Mesendoderm (in vitro differentiated cells): ENCODE results near the gene BCL6. TPM values are rescaled to one million over a fixed set of nuclear protein-coding genes. Genes with fewer than 3 reads are reported as not detected.

Experiments used
- DNase-seq: peaks from one replicate; pipeline ENCODE4 v3.0.0; 2013
- H2AK5ac ChIP-seq: 2 replicates; pipeline ENCODE4 v1.6.1; 2013; ENCODE audit warnings: low read length, inconsistent platforms
- H2BK120ac ChIP-seq: 2 replicates; pipeline ENCODE4 v1.6.1; 2013; ENCODE audit warnings: low read depth, mild to moderate bottlenecking, low read length, moderate library complexity, mixed read lengths
- H2BK15ac ChIP-seq: replicated peaks from 2 replicates; pipeline ENCODE4 v1.6.1; 2013; ENCODE audit warnings: low read depth, mild to moderate bottlenecking, moderate library complexity
- H2BK5ac ChIP-seq: 2 replicates; pipeline ENCODE4 v1.6.1; 2013; ENCODE audit warnings: low read length, inconsistent platforms
- H3K18ac ChIP-seq: 2 replicates; pipeline ENCODE4 v1.6.1; 2013; ENCODE audit warnings: mild to moderate bottlenecking, low read length, mixed read lengths
- H3K23ac ChIP-seq: one replicate; pipeline ENCODE4 v1.6.1; 2013; ENCODE audit warnings: low read length
- H3K27ac ChIP-seq: 2 replicates; pipeline ENCODE4 v1.5.1; 2013; ENCODE audit warnings: low read depth, mild to moderate bottlenecking, inconsistent platforms, low read length, moderate library complexity
- H3K27me3 ChIP-seq: 2 replicates; pipeline ENCODE4 v1.6.1; 2013; ENCODE audit warnings: low read length, control low read depth, mild to moderate bottlenecking, inconsistent platforms; ENCODE audit not compliant: insufficient read depth, poor library complexity
- H3K36me3 ChIP-seq: 2 replicates; pipeline ENCODE4 v1.6.1; 2013; ENCODE audit warnings: low read length, inconsistent platforms; ENCODE audit not compliant: control insufficient read depth, insufficient read depth
- H3K4ac ChIP-seq: one replicate; pipeline ENCODE4 v1.6.1; 2013; ENCODE audit warnings: low read depth, mild to moderate bottlenecking, low read length, moderate library complexity
- H3K4me1 ChIP-seq: 2 replicates; pipeline ENCODE4 v1.6.1; 2013; ENCODE audit warnings: low read depth, low read length, inconsistent platforms; ENCODE audit not compliant: control insufficient read depth
- H3K4me2 ChIP-seq: 2 replicates; pipeline ENCODE4 v1.6.1; 2013; ENCODE audit warnings: low read length
- H3K4me3 ChIP-seq: 2 replicates; pipeline ENCODE4 v1.5.1; 2013; ENCODE audit warnings: mild to moderate bottlenecking, low read length
- H3K56ac ChIP-seq: one replicate; pipeline ENCODE4 v1.6.1; 2013; ENCODE audit warnings: low read length
- H3K79me1 ChIP-seq: 2 replicates; pipeline ENCODE4 v1.6.1; 2013; ENCODE audit warnings: low read length, inconsistent platforms
- H3K79me2 ChIP-seq: 2 replicates; pipeline ENCODE4 v1.6.1; 2013; ENCODE audit warnings: mild to moderate bottlenecking, low read length; ENCODE audit not compliant: control insufficient read depth, insufficient read depth
- H3K9ac ChIP-seq: 2 replicates; pipeline ENCODE4 v1.6.1; 2013; ENCODE audit warnings: low read length, inconsistent platforms
- H4K5ac ChIP-seq: one replicate; pipeline ENCODE4 v1.6.1; 2013; ENCODE audit warnings: low read length
- H4K8ac ChIP-seq: one replicate; pipeline ENCODE4 v1.6.1; 2013; ENCODE audit warnings: low read depth, mild to moderate bottlenecking, control low read depth, low read length, moderate library complexity
- WGBS: extraction: QIAGEN DNeasy Blood & Tissue Kit; methylation state at CpG from one replicate; pipeline ENCODE4 v1.1.7; 2013; ENCODE audit warnings: low lambda C conversion rate, missing lambda C conversion rate; ENCODE audit not compliant: insufficient coverage; ENCODE audit errors: extremely low coverage; 5-methylcytosine and 5-hydroxymethylcytosine counted together
- polyA plus RNA-seq, 2 experiments: library from polyadenylated mRNA; stranded (reverse); fragments of 200-250 nt; gene quantifications; one replicate each; pipeline ENCODE4 v1.2.3, GENCODE V29; 2013

The BCL6 gene
- polyA plus RNA-seq (2013, experiment 1 of 2): 1.3 TPM
- polyA plus RNA-seq (2013, experiment 2 of 2): 1.4 TPM

DNA sequence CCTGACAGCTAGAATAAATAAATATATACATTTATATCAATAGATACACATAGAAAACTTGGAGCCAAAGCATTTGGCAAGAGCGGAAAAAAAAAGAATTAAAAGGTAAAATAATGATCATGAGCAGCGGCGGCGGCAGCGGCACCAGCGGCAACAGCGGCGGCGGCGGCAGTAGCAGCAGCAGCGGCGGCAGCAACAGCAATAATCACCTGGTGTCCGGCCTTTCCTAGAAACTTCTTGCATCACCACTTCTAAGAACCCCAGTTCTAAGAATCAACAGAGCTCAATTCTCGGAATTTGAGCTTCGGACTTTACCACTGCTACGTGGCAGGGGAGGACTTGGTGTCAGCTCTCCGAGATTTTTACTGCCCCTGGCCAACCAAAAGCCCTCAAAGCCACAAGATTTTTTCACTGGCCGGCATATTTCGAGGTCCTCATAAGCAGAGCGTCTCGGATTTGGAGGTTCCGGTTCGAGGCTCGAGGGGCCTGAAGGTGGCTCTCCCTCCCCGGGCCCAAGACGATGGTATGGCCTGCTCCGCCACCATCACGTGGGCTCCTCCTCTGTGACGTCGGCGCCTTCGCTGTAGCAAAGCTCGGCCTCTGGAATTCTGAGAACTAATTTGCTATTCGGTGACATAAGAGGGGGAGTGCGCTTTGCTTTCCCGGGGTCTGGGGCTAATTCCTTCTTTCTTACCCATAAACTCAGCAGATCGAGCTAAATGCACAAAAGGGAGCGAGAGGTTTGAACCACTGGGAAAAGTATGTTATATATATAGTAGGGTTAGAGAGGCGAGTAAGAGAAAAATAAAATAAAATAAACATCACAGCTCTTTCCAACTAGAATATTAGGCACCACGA, at the start of gene BCL6:
Gene BCL6 (minus strand): TSS at position 268 of the 858 bp plus-strand sequence. CDS start 11,775 bp downstream, outside the sequence.
- Histone ChIP-seq H3K4ac (peak within 1 kb of the TSS; percentile 90), H4K8ac (peak within 1 kb of the TSS; percentile 14), H3K36me3 (no peaks in the 10 kb centered on the region), H3K4me2 (peak within 1 kb of the TSS; percentile 93), H2BK120ac (peak within 1 kb of the TSS; percentile 99), H3K79me2 (no peaks in the 10 kb centered on the region), H2AK5ac (no peak within 1 kb of the TSS), H3K4me3 (peak within 1 kb of the TSS; percentile 73), H3K9ac (peak within 1 kb of the TSS; percentile 81), H3K23ac (no peak within 1 kb of the TSS), H3K27ac (peak within 1 kb of the TSS; percentile 56), H2BK5ac (peak within 1 kb of the TSS; percentile 49), H3K4me1 (no peaks in the 10 kb centered on the region), H3K27me3 (no peaks in the 10 kb centered on the region), H3K18ac (peak within 1 kb of the TSS; percentile 96), H2BK15ac (no peak within 1 kb of the TSS), H4K5ac (no peak within 1 kb of the TSS), H3K56ac (peak within 1 kb of the TSS; percentile 88), H3K79me1 (no peaks in the 10 kb centered on the region)
- no CpG with 5 or more reads among the region's 40 CpGs for WGBS
- DNase-seq: peak; percentile 99

DNA sequence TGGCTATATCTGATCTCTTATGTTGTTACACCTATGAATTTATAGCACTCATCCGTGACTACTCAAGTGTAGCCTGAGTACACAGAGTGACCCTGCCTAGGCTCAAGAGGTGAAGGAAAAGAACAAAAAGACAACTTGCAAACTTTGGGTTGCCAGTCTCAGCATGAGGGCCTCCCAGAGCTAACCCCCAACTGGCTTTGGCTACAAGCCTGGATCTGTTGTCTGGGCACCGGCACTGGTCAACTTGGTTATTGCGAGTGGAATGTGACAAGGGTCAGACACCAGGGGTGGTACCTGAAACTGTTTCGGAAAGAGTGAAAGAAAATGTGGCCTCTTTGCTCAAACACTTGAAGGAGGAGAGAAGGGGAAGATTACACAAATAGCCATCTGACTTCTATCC, 49.5 kb upstream of the BCL6 start:
- Histone ChIP-seq H3K79me2 (no peaks in the 10 kb centered on the region), H3K9ac (no peak overlapping the region), H3K27me3 (no peaks in the 10 kb centered on the region), H3K4me3 (no peak overlapping the region), H3K27ac (no peak overlapping the region), H3K4me1 (peaks cover 2% of the 10 kb centered on the region), H3K4me2 (no peak overlapping the region), H3K4ac (no peak overlapping the region), H3K79me1 (no peaks in the 10 kb centered on the region), H2AK5ac (no peak overlapping the region), H4K5ac (no peak overlapping the region), H2BK120ac (no peak overlapping the region), H3K18ac (no peak overlapping the region), H3K23ac (no peak overlapping the region), H3K56ac (no peak overlapping the region), H3K36me3 (no peaks in the 10 kb centered on the region), H4K8ac (no peak overlapping the region), H2BK5ac (no peak overlapping the region), H2BK15ac (no peak overlapping the region)
- no peak for DNase-seq
- no CpG with 5 or more reads among the region's 4 CpGs for WGBS

DNA sequence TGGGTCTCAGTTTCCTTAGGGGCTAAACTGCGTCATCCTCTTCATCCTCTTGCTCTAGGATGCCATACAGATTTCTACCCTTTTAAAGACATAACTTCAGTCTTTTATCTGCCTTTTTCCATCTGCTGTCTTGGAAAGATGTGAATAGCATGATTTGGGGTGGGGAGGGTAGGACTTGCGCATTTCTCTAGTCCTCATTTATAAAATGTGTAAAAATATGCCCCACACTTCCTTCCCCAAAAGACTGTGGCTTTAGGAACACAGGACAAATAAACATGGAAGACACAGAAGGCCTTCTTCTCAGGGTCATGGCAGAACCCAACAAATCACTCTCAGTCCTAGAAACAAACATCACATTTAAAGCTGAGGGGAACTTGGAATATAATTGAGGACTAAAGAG, 48.4 kb upstream of the BCL6 start:
- H3K27me3 ChIP-seq: no peaks in the 10 kb centered on the region
- no peak overlapping the region for H2BK15ac ChIP-seq
- H3K79me1 ChIP-seq: no peaks in the 10 kb centered on the region
- H3K4me3 ChIP-seq: no peak overlapping the region
- H2AK5ac ChIP-seq: no peak overlapping the region
- H3K9ac ChIP-seq: no peak overlapping the region
- WGBS: no CpG with 5 or more reads among the region's 2 CpGs
- H3K4me1 ChIP-seq: peaks cover 2% of the 10 kb centered on the region
- no peak overlapping the region for H3K27ac ChIP-seq
- H2BK5ac ChIP-seq: no peak overlapping the region
- no peak overlapping the region for H3K56ac ChIP-seq
- no peak overlapping the region for H4K5ac ChIP-seq
- no peak overlapping the region for H2BK120ac ChIP-seq
- H3K18ac ChIP-seq: no peak overlapping the region
- no peaks in the 10 kb centered on the region for H3K79me2 ChIP-seq
- H3K4me2 ChIP-seq: no peak overlapping the region
- no peak for DNase-seq
- no peak overlapping the region for H3K23ac ChIP-seq
- H4K8ac ChIP-seq: no peak overlapping the region
- H3K36me3 ChIP-seq: no peaks in the 10 kb centered on the region
- H3K4ac ChIP-seq: no peak overlapping the region

DNA sequence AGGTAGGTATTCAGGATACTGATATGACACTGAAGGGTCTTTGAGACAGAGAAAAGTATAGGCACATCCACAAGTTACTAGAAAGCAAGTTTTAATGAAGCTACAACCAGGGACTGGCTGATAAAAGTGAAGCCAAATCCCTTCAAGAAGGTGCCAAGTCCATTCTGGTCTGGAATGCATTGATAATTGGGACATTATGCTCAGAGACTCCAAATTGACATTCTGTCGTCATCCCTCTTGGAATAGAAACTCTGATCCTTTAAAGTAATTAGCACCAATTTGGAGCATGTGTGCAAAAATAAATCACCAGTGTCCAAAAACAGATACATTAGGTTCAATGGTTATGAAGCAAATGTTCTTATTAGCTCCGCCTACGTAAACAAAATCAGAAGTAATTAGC, 47.3 kb upstream of the BCL6 start:
- Histone ChIP-seq H3K27me3 (no peaks in the 10 kb centered on the region), H2BK15ac (no peak overlapping the region), H2BK120ac (no peak overlapping the region), H3K4me1 (no peaks in the 10 kb centered on the region), H3K4me3 (no peak overlapping the region), H2BK5ac (no peak overlapping the region), H3K4me2 (no peak overlapping the region), H4K5ac (no peak overlapping the region), H3K27ac (no peak overlapping the region), H3K79me2 (no peaks in the 10 kb centered on the region), H3K18ac (no peak overlapping the region), H3K23ac (no peak overlapping the region), H3K4ac (no peak overlapping the region), H3K56ac (no peak overlapping the region), H3K79me1 (no peaks in the 10 kb centered on the region), H2AK5ac (no peak overlapping the region), H4K8ac (no peak overlapping the region), H3K36me3 (no peaks in the 10 kb centered on the region), H3K9ac (no peak overlapping the region)
- WGBS: no CpG with 5 or more reads among the region's 3 CpGs
- DNase-seq: peak; percentile 22

DNA sequence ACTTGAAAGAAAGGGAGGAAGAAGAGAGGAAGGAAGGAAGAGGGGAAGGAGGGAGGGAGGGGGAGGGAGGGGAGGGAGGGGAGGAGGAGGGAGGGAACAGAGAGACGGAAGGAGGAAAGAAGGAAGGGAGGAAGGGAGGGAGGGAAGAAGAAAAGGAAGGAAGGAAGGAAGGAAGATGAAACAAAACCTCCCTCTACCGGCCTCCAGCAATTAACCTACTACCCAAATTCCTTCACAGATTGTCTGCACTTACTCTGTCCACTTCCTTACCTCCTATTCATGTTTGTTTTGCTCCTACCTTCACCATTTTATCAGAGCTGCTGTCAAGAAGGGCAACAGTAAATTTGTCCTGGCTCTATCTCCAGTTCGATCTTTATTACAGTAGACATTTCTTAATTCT, 44.6 kb upstream of the BCL6 start:
- Histone ChIP-seq H2BK120ac (no peak overlapping the region), H3K9ac (no peak overlapping the region), H4K5ac (no peak overlapping the region), H3K79me1 (no peaks in the 10 kb centered on the region), H4K8ac (no peak overlapping the region), H3K79me2 (no peaks in the 10 kb centered on the region), H3K4me2 (no peak overlapping the region), H3K36me3 (no peaks in the 10 kb centered on the region), H3K27me3 (no peaks in the 10 kb centered on the region), H2BK5ac (no peak overlapping the region), H3K4ac (no peak overlapping the region), H3K4me1 (no peaks in the 10 kb centered on the region), H3K56ac (no peak overlapping the region), H3K18ac (no peak overlapping the region), H2BK15ac (no peak overlapping the region), H3K4me3 (no peak overlapping the region), H3K23ac (no peak overlapping the region), H3K27ac (no peak overlapping the region), H2AK5ac (no peak overlapping the region)
- no CpG with 5 or more reads among the region's 3 CpGs for WGBS
- no peak for DNase-seq
